Small intestine (tissue), 4 donors: Measurements from ENCODE around the gene FPR2. TPM values are rescaled to one million over a fixed set of nuclear protein-coding genes. Genes with fewer than 3 reads are reported as not detected.

Experiments
- polyA plus RNA-seq, 4 donors: library from polyadenylated mRNA; stranded (reverse) in 3 of 4; unstranded in 1 of 4; fragments of 200-250 nt in 3 of 4; fragments of 120-200 nt in 1 of 4; gene quantifications; one replicate each; pipeline versions ENCODE4 v1.2.1 to v1.2.3, GENCODE V29; 2013
- donor health status: healthy with polysubstance abuse.
- donor health status: Bipolar disorder and iron deficiency.
- donor health status: healthy.

FPR2 gene
- polyA plus RNA-seq, 4 donors, result 0.04 to 2.6 (median 1.8) TPM; not detected in 1

Other genes starting within 250 kb of the FPR2 start
- under 1 TPM in 2 of 4 donors, not detected in 2; 0.09 to 0.76 TPM for gene SIGLEC6, start 229.5 kb upstream of the FPR2 start, polyA plus RNA-seq
- gene ZNF175, start 189.9 kb upstream of the FPR2 start, polyA plus RNA-seq, result 1 to 10 TPM; 1.6 to 8.9 (median 2.2) TPM
- under 1 TPM in 1 of 4 donors, not detected in 3; 0.06 TPM for gene SIGLEC5, start 130.8 kb upstream of the FPR2 start, polyA plus RNA-seq
- gene SIGLEC14, start 114.4 kb upstream of the FPR2 start, polyA plus RNA-seq, result 1 to 10 TPM in 2 of 4 donors, not detected in 2; 1.3 to 2.3 TPM
- gene SPACA6, start 67.8 kb upstream of the FPR2 start, polyA plus RNA-seq, result 1 to 10 TPM in 2 of 4 donors, not detected in 2; 4.1 to 6.6 TPM
- gene HAS1, start 37.2 kb upstream of the FPR2 start, polyA plus RNA-seq, result 1 to 10 TPM in 1 of 4 donors, not detected in 3; 1.1 TPM
- gene FPR1, start 9.3 kb upstream of the FPR2 start, polyA plus RNA-seq, result 1 to 10 TPM in 3 of 4 donors, under 1 TPM in 1; 0.40 to 8.1 (median 1.9) TPM
- gene FPR3, start 34.0 kb downstream of the FPR2 start, polyA plus RNA-seq, result 1 to 10 TPM in 3 of 4 donors, under 1 TPM in 1; 0.89 to 5.1 (median 3.8) TPM
- 10 to 100 TPM in 1 of 4 donors, 1 to 10 TPM in 3; 4.7 to 29.4 (median 8.0) TPM for gene ZNF577, start 126.8 kb downstream of the FPR2 start, polyA plus RNA-seq
- 10 to 100 TPM in 1 of 4 donors, 1 to 10 TPM in 3; 2.5 to 14.4 (median 4.5) TPM for gene ZNF649, start 143.8 kb downstream of the FPR2 start, polyA plus RNA-seq
- gene ZNF613, start 166.3 kb downstream of the FPR2 start, polyA plus RNA-seq, result 1 to 10 TPM; 2.2 to 6.0 (median 4.3) TPM
- gene ZNF350, start 225.7 kb downstream of the FPR2 start, polyA plus RNA-seq, result 10 to 100 TPM in 3 of 4 donors, 1 to 10 TPM in 1; 5.1 to 14.0 (median 11.4) TPM
- gene ZNF615, start 247.0 kb downstream of the FPR2 start, polyA plus RNA-seq, result 1 to 10 TPM; 1.9 to 8.6 (median 2.8) TPM